HG03139 (cell line): ENCODE measurements around the gene CAMKMT.
"Not testable (repeated sequence)": the region's sequence is repeated elsewhere in the genome, so short reads cannot be mapped to it uniquely, and the experiment has no call there.

Experiments used
- ATAC-seq: cut with Tn5 transposase; IDR thresholded peaks from one replicate; pipeline ENCODE4 v1.9.1; 2021; ENCODE audit not compliant: unreplicated experiment

Gene CAMKMT

DNA sequence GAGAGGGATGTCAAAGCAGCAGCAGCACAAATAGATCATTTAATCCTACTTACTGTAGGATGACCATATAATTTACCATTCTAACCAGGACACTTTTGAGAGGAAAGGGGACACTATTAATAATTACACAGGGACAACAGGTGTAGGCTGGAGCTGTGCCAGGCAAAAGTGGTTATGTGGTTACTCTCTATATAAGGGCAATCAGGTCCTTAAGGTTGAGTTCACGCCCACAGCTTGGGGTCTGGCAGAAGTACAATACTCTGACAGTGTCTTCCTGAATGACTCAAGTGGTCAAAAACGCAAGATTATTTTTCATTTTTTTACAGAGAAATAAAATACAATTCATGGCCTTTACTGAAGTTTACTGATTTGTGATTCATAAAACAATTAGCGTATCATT, 3.2 kb upstream of the CAMKMT start:
- peak; percentile 31 for ATAC-seq

DNA sequence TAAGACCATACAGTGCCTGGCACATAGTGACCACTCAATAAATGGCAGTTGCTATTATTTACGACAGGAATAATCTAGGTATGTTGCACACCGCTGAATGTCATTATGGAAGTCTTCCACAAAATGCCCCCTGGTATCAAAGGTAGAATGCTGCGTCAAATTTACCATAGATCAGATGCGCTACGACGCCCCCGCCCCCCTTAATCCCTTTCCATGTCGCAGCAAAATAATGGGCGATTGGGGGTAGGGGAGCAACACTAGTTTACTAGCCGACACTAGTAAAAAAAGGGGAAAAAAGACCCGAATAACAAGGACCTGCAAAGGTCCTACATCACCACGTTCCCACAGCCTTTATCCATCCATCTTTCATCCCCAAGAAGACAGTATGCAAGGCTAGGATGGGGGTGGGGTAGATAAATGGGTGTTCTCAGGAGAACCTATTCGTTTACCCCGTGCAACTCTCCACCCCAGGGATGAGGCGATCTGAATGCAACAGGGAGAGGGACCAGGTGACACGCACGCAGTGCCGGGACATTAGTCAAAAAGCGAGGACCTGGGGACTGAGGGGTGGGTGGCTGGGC, 908 bp upstream of the CAMKMT start:
- no peak for ATAC-seq

DNA sequence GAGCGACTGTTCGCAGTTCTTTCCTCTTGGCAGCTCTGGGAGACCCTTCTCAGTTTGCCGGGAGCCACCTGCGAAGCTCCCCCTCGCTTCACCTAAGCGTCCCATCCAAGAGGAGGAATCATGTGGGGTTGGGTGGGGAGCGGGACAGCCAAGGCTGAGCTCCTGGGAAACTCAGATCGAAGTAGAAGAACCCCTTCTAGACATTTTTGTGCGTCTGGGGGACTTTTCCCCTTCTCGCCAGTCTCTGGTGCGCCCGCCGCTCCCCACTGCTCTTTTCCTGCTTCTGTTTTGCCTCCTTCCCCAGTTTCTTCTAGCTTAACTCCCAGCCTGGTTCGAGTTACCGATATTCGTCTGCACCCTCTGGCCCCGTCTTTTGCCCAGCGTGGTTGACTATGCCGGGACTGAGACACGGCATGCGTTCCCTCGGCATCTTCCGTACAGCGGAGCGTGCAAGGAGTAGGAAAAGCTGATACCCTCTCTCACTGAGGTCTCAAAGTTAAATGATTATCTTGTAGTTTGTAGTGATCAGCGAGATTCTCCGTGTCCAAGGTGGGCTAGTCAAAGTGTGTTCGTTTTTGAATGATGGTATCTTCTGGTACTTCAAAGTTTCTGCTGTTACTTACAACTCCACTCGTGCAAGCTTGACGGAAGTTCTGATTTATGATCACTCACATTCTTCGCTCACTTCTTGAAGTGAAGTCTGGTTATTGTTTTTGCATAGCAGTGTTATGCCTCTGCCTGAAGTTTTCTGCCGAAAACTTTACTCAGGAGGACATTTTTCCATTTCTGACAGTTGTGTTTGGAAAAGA, 664 bp downstream of the CAMKMT start:
- peak; percentile 17 for ATAC-seq

DNA sequence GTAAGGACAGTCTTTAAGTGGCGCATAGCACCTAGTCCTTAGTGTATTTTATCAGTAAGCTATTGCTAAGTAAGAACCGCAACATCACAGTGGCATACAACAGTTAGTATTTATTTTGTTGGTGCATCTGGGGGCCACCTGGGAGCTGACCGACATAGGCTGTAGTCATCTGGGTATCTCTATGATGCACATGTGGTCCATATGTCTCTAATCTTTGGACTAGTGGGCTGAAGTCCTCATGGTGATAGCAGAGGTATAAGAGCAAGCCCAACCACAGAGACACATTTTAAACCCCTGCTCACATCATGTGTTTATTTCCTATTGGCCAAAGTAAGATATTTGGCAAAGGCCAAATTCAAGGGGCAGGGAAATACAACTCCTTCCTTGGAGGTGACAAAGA, 2.9 kb downstream of the CAMKMT start:
- no peak for ATAC-seq

DNA sequence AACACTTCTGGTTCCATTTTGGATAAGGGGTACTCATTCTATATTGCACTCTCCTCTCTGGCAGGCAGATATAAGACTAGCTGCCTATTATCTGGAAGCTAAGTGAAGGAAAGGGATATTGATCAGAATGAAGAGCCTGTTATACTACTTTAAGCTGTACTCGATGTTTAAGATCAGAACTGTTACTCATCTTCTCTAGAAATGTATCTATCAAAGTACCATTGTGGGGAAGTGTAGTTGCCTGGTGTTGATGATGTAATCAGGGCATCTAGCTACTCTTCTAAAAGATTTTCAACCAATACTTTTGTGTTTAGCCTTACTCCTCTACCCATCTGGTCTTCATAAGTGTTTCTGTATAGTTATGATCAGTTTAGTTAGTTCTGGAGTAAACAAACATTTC, 5.8 kb downstream of the CAMKMT start:
- ATAC-seq = no peak

DNA sequence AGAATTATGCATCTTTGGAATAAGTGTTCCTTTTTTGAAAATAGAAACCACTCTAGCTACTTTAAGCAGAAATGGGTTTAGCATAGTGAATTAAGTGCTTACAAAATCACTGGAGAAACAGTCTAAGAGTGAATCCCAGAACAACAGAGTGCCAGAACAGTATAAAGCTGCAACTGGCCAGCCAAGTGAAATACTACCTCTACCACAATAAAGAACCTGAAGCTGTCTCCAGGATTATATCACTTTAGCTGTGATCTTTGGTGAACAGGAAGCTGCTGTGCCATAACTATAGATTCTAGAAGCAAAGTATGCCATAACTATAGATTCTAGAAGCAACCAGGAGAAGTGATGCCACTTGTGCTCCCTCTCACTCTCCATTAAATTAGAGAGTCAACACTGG, 7.6 kb downstream of the CAMKMT start:
- no peak for ATAC-seq

DNA sequence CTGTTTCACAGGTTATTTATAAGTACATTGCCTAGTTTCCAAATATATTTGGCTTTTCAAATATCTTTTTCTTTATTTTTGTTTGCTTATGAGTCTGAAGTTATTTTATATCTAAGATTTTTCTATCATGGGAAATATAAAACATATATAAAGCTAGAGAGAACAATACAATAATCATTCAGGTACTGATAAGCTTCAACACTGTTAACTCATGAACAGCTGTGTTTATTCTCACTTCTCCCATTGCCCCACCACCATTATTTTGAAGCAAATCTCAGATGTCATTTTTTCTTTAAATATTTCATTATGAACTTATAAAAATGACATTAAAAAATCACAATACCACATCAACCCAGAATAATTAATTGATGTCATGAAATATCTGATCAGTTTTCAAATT, 9.7 kb downstream of the CAMKMT start:
- no peak for ATAC-seq

DNA sequence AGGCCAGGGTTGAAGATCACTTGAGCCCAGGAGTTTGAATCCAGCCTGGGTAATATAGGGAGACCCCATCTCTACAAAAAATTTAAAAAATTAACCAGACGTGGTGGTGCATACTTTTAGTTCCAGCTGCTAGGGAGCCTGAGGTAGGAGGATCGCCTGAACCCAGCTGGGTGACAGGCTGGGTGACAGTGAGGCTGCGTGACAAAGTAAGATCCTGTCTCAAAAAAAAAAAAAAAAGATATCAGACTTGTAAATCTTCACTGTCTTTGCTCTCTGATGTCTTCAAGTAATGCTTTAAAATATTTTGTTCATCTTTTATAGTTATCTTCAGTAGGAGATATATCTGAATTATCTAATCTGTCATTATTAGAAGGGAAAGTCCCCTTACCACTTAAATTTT, 10.5 kb downstream of the CAMKMT start:
- no peak for ATAC-seq

DNA sequence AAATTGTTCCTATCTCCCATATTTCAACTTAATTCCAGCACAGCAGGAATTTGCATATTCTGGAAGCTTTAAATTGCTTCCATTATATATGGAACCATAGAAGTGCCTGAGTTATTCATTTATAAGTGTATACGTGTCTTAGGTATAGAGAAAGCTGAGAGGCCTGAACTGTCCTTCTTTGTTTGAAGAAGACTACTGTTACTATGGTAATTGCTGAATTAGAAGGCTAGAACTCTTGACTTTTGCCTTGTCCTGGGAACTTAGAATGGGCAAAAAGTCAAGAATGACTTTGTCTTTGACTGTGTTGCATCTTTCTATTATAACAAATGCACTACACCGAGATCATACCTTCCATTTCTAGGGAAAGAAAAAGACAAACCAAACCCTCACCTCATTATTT, 15.7 kb downstream of the CAMKMT start:
- no peak for ATAC-seq

DNA sequence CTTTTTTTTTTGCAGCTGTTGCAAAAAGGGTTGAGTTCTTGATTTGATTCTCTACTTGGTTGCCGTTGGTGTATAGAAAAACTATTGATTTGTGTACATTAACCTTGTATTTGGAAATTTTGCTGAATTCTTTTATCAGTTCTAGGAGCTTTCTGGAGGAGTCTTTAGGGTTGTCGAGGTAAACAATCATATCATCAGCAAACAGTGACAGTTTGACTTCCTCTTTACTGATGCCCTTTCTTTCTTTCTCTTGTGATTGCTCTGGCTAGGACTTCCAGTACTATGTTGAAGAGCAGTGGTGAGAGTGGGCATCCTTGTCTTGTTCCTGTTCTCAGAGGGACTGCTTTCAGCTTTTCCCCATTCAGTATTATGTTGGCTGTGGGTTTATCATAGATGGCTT, 23.5 kb downstream of the CAMKMT start:
- ATAC-seq = not testable (repeated sequence)

DNA sequence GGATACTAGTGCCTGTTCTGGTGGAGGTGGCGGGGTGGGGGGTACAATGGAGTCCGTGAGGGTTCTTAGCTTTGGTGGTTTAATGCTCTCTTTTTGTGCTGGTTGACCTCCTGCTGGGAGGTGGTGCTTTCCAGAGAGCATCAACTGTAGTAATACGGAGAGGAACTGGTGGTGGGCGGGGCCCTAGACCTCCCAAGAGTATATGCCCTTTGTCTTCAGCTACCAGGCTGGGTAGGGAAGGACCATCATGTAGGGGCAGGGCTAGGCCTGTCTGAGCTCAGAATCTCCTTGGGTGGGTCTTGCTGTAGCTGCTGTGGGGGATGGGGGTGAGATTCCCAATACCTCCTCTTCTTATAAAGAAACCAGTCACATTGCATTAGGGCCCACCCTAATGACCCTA, 27.1 kb downstream of the CAMKMT start:
- ATAC-seq = no peak

DNA sequence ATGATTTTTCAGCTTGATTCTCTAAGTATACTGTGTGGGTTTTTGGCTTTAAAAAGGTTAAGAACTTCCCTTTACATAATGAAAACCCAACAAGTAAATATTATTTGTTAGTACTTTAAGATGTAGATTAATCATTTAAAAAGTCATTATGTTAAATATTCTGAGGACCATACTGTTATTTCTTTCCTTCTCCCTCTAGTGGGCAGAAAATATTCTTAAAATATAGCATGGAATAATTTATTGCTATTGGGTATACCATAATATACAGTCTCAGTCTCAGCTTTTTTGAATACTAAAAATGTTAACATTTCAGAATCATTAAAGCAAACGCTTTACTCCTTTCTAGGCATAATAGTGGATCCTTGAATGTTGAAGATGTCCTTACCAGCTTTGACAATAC, 28.1 kb downstream of the CAMKMT start:
- no peak for ATAC-seq

DNA sequence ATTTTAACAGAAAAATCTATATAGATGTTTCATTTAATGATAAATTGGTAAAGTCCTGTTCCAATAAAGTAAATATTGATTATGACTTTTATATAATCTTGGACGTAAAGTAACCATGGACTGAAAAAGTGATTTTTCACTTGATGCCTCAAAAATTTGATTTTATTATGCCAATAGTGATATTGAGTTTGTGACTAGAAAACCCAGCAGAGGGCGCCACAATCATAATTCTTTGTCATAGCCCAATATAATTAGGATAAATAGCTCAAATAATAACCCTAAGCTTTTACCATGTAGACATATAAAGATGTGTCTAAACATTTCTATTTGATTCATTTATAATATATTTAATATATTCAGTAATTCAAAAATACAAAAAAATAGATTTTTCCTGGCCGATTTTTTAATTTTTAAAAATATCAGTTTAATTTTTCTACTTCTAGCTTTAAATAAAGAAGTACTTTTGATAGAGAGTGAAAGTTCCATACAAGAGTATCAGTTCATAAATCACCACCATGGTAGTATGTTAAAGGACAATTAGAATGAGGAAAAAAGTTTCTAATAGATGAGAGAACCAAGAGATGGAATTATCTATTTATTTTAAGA, 30.7 kb downstream of the CAMKMT start:
- ATAC-seq = no peak

DNA sequence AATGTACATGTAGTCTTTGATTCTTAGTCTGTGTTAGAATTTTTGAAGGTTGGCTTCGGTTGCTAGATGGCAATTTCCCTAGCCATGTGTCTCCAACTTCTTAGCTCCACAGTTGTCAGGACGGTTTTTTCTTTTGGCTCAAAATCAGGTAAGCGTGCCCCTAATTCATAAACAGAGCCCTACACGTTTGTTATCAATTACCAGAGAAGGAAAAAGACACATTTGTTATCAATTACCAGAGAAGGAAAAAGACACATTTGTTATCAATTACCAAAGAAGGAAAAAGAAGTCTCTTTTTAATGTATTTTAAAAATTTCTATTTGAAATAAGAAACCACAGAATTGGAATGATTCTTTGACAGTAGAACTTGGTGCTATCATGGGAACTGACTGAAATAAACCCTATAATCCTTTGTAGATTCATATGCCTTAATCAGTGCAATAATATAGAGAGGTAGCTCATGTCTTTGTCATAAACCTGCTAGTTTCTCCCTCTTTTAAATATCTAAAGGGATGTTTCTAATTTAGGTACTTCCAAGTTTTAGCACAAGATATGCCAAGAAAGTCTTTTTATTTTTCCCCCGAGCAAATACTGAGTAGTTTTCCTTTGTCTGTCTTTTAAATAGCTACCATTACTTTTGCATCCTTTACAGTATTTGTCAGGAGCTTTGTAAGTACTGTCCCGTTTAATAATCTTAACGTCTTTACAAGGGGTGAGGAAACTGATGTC, 35.9 kb downstream of the CAMKMT start:
- ATAC-seq = no peak

DNA sequence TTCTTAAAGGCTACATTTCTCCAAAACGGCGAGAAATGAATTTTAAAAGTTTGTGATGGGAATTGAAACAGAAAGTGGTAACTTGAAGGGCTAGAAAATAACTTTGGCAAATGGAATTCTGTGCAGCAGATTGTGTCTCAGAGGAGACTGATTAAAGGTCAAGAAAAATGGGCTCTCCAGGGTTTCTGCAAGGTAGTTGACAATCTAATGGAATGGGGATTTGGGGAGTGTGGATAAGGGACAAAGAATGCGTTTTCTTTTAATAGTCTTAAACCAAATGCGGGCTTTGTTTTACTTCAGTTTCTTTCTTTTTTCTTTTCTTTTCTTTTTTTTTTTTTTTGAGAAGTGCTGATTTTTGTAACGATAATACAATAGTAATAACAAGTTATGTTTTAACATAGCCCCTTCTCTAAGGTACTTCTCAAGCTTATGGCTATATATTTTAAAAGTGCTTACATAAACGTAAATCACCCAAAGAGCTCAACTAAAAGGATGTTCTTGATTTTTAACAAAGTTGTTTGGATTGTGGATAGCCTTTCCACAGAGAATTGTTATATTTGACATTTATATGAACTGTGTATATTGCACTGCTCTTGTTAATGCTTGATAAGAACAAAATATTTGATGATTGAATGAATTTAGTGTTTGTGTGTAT, 36.6 kb downstream of the CAMKMT start:
- ATAC-seq = no peak

DNA sequence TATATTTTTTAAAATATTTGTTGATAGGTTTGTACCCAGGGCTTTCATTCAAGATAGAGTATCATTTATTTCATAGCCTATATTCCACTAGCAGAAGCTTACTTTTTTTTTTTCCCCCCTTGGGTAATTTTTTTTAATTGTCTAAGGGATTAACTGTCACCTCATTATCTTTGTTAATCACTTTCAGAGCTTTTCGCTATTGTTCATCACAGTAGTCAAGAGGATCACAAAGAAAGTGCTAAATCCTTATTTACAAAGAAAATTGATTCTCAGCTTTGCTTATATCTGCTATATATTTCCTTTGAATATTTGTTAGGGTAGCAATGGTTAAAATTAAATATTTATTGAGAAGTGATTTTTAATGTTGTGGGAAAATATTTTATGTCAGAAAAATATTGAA, 59.0 kb downstream of the CAMKMT start:
- ATAC-seq = no peak

DNA sequence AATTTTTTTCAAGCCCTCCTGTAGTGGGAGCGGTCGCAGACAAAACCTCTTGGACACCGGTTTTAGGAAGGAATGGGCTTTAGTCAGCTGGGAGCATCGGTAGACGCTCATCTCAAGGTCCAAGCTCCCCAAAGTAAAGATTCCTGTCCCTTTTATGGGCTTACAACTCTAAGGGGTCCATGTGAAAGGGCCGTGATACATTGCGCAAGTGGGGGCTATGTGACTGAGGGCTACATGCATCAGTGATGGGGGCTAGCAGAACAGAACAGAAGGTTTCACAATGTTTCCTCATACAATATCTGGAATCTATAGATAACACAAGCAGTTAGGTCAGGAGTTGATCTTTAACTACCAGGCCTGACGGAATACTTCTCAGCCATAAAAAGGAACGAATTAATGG, 62.5 kb downstream of the CAMKMT start:
- no peak for ATAC-seq

DNA sequence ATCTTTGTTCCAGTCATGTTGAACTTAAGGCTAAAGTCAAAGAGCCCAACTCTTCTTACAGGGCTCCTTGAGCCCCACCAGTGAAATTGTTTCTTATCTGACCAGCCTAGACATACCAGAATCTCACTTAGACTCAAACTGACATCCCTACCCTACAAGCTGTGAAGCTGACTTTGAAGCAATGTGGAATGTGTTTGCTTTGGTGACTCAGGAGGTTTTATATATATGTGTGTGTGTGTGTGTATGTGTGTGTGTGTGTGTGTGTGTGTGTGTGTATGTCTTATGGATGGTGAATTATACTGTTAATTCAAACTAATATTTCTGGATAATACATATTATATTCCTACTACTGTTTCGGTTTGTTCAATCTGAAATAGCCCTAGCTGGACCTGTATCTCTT, 67.3 kb downstream of the CAMKMT start:
- no peak for ATAC-seq

DNA sequence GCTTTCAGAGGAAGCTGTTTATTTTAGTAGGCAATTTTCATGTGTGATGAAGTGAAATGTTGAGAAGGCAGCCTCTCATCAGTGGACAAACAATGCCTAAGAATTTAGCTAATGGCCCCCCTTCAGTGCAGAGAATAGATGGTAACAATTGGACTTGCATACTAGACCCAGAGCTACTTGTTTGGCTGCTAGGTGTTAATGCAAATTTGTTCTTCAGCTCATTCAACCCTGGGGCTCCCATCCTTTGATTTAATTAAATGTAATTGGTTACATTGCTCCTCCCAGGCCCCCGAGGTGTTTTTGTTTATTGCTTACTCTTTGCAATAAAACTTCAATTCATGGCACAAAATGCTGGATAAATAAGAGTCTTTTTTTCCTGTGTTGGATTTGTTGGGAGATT, 68.6 kb downstream of the CAMKMT start:
- no peak for ATAC-seq

DNA sequence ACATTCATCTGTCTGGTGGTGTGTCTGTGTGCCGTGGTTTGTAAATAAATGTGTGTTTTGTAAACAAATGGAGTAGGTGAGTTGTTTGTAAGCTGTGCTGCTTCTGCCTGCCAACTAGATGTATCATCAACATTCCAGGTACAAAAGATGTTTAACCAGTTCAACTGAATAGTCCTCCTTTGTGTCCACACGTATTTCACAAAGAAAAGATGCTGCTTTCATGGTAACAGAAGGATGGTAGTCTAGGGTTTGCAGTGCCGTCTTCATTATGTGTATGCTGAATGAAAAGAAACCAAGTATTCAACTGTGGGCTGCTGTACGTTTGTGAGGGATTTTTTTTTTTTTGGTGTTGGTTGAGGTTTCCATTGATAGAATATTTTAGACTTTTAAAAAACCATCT, 72.1 kb downstream of the CAMKMT start:
- ATAC-seq = no peak

DNA sequence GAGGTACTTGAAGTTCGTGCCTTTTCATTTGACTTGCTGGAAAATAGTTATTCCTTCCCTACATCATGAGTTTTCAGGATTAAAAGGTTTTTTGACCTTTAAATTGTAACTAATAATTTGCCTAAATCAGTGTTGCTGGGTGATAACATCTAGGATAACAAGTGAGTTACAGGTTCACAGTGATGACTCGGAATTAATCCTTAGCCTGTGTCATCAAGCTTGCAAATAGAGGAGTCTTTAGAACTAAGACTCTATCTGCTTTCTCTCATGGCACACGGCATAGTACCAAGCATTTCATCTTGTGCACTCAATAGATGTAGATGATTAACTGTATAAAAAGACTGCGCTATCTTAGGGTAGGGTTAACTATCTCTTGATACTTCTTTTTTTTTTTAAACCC, 79.5 kb downstream of the CAMKMT start:
- ATAC-seq = no peak
